Lung (tissue), 12 donors: ENCODE measurements around the gene RANBP17. TPM values are rescaled to one million over a fixed set of nuclear protein-coding genes. Genes with fewer than 3 reads are reported as not detected.

Experiments used
- ATAC-seq: fragments of 200-7000 bp; cut with Tn5 transposase; one replicate; pipeline ENCODE4 v1.9.1; 2020; ENCODE audit warnings: moderate number of reproducible peaks; ENCODE audit not compliant: insufficient read depth, low FRiP score
- DNase-seq, 3 donors: peaks; one replicate each; pipeline ENCODE4 v3.0.0-alpha.2; 2013 to 2017
- H3K27ac ChIP-seq, 2 donors: one replicate each; pipeline ENCODE4 v1.5.1; 2013; ENCODE audit warnings: mild to moderate bottlenecking in 2 of 2, moderate library complexity in 2 of 2, control low read depth in 1 of 2, inconsistent platforms in 1 of 2, low read depth in 1 of 2, low read length in 1 of 2
- H3K27me3 ChIP-seq, 3 donors: one replicate each; pipeline ENCODE4 v1.5.1; 2013; ENCODE audit warnings: low read length in 2 of 3; ENCODE audit not compliant: control insufficient read depth in 3 of 3, insufficient read depth in 3 of 3
- H3K36me3 ChIP-seq, 4 donors: one replicate each; pipeline ENCODE4 v1.5.1; 2013; ENCODE audit warnings: low read length in 4 of 4, mild to moderate bottlenecking in 1 of 4, moderate library complexity in 1 of 4; ENCODE audit not compliant: control insufficient read depth in 4 of 4, insufficient read depth in 4 of 4
- H3K4me1 ChIP-seq, 5 donors: one replicate each; pipeline ENCODE4 v1.5.1; 2013; ENCODE audit warnings: low read length in 5 of 5, mild to moderate bottlenecking in 2 of 5, moderate library complexity in 1 of 5; ENCODE audit not compliant: control insufficient read depth in 5 of 5, insufficient read depth in 5 of 5
- H3K4me3 ChIP-seq: one replicate; pipeline ENCODE4 v1.5.1; 2013; ENCODE audit warnings: mild to moderate bottlenecking, control low read depth, moderate library complexity
- H3K9ac ChIP-seq, 2 donors: one replicate each; pipeline ENCODE4 v1.5.1; 2013; ENCODE audit warnings: low read length in 2 of 2, control low read depth in 1 of 2; ENCODE audit not compliant: insufficient read depth in 1 of 2
- H3K9me3 ChIP-seq, 4 donors: one replicate each; pipeline ENCODE4 v1.5.1; 2013; ENCODE audit warnings: low read length in 3 of 4, mild to moderate bottlenecking in 1 of 4, moderate library complexity in 1 of 4; ENCODE audit not compliant: control insufficient read depth in 4 of 4, insufficient read depth in 3 of 4
- WGBS, 2 donors: extraction: QIAGEN DNeasy Blood & Tissue Kit; methylation state at CpG; one replicate each; pipeline ENCODE4 v1.1.7; 2013; 5-methylcytosine and 5-hydroxymethylcytosine counted together
- polyA plus RNA-seq, 2 donors: library from polyadenylated mRNA; stranded (reverse); fragments of 200-250 nt; gene quantifications; one replicate each; pipeline ENCODE4 v1.2.1, GENCODE V29; 2013
- total RNA-seq, 2 donors: library from RNA; depleted of rRNA in 1 of 2; stranded (reverse); fragments of >200 nt in 1 of 2; gene quantifications; one replicate each; pipeline ENCODE4 v1.2.1, GENCODE V29; 2014 to 2021
- TF ChIP-seq, protein P1 (sequence below): IDR thresholded peaks from 2 replicates; pipeline ENCODE4 v1.5.1; 2012; ENCODE audit warnings: mild to moderate bottlenecking; ENCODE audit errors: control extremely low read depth, extremely low read depth
- donor health status: control.
- donor health status: control.
- donor health status: Bipolar disorder and iron deficiency.
- donor health status: healthy.
- donor health status: DM: yes; HTN: yes; CAD: no.

The RANBP17 gene
- total and polyA plus RNA-seq, 4 donors, result 1.8 to 130 (median 11.0) TPM

DNA sequence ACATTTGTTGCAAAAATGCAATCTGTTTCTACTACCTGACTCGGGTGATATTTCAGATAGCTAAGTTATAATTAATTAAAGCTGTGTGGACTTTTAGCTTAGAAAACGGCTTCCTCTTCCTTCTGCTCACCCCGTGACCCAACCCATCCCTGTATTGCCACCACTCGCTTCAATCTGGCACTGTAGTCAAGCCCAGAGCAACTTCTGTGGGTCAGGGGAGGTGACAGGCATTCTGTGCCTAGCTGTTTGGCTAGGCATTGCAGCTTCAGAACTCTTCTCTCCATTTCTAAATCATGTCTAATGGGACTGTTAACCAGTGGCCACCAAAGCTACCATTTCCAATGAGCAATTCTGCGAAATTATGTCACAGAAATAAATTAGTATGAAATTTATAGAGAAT lies 267.5 kb downstream of the RANBP17 start:
- Histone ChIP-seq H3K27me3 (no peaks in the 10 kb centered on the region), H3K9ac (no peak overlapping the region), H3K9me3 (no peaks in the 10 kb centered on the region), H3K4me1 (no peaks in the 10 kb centered on the region), H3K36me3 (no peaks in the 10 kb centered on the region), H3K27ac (no peak overlapping the region), H3K4me3 (no peak overlapping the region)
- DNase-seq, result no peak
- TF ChIP-seq, protein P1, sequence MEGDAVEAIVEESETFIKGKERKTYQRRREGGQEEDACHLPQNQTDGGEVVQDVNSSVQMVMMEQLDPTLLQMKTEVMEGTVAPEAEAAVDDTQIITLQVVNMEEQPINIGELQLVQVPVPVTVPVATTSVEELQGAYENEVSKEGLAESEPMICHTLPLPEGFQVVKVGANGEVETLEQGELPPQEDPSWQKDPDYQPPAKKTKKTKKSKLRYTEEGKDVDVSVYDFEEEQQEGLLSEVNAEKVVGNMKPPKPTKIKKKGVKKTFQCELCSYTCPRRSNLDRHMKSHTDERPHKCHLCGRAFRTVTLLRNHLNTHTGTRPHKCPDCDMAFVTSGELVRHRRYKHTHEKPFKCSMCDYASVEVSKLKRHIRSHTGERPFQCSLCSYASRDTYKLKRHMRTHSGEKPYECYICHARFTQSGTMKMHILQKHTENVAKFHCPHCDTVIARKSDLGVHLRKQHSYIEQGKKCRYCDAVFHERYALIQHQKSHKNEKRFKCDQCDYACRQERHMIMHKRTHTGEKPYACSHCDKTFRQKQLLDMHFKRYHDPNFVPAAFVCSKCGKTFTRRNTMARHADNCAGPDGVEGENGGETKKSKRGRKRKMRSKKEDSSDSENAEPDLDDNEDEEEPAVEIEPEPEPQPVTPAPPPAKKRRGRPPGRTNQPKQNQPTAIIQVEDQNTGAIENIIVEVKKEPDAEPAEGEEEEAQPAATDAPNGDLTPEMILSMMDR, result no peak
- ATAC-seq, result no peak
- 75 to 79% methylated on average over 5 of the region's 5 CpGs for WGBS, 2 donors

DNA sequence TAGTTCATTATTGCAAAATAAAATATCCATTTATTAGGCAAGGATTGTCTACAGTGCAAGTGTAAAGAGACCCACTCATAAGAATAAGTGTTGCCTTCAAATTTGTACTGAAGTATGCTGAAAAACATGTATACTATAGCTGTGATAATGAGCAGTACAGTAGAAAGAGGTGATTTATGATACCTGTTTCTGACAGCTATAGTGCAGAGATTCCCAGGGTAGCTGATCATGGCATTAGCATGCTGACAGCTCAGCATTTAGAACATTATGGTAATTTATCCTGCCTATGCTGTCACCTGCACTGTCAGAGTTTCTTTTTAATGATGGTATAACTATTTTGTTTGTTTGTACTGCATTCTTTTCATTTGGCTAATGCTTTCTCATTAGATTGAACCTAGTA lies 269.7 kb downstream of the RANBP17 start:
- H3K4me3 ChIP-seq, result no peak overlapping the region

DNA sequence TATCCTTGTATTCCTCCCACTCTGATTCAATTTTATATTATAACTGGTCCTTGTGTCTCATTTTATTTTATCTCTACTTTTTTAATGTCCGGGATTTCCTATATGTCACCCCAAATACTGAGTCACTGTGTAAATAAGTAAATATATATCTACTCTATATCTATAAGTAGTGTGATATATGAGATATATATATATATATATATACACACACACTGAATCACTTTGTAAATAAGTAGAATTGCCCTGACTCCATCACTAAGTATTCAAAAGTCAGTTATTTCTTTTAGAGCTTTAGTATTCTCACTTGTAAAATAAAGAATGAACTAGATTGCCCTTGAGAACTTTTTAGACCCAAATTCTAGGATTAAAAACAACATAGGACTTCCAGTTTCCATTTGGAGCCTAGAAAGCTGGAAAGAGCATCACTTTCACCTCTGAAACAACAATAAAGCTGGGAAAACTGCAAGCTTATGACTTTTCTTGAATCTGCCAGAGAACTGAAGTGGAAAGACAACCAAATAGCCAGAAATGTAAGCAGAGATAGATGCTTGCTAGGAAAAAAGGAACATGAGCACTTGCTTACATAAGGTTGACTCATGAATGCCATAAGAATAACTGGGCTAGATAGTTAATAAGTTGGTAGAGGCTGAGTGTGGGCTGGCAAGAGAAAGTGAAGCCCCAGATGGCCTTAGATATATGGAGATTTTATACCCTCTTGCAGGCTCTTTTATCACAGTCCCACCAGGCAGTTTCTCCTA lies 276.1 kb downstream of the RANBP17 start:
- WGBS, 2 donors, result 92 to 98% methylated on average over 1 of the region's 1 CpG
- no peaks in the 10 kb centered on the region for H3K36me3 ChIP-seq
- DNase-seq, result no peak
- ATAC-seq, result no peak
- H3K27ac ChIP-seq, result no peak overlapping the region
- no peaks in the 10 kb centered on the region for H3K4me1 ChIP-seq
- no peak overlapping the region for H3K4me3 ChIP-seq
- H3K9ac ChIP-seq, result no peak overlapping the region
- no peaks in the 10 kb centered on the region for H3K9me3 ChIP-seq
- TF ChIP-seq, protein P1, result no peak
- H3K27me3 ChIP-seq, result no peaks in the 10 kb centered on the region

More for the DNA sequence above, 269.7 kb downstream of the RANBP17 start:
- Histone ChIP-seq H3K9me3 (no peaks in the 10 kb centered on the region), H3K27me3 (no peaks in the 10 kb centered on the region), H3K27ac (no peak overlapping the region), H3K9ac (no peak overlapping the region), H3K4me1 (no peaks in the 10 kb centered on the region), H3K36me3 (no peaks in the 10 kb centered on the region)
- ATAC-seq (no peak), DNase-seq (no peak)
- TF ChIP-seq, protein P1, result no peak

DNA sequence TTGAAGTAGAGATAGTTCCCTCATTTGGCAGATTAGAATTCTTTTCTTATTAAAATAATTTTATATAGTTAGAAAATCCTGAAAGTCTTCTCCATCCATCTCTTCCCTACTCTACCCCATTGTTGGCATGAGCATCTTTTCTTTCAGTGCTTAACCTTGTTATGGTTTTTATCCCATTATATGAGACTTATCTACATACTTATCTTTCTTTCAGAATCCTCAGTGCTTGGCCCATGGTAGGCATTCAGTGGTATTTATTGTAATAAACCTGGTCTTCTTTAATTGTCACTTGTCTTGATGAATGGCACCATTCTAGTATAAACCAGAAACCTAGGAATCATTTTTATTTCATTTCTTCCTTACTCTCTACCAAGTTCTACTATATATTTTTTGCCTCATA lies 277.4 kb downstream of the RANBP17 start:
- Histone ChIP-seq H3K4me3 (no peak overlapping the region), H3K27me3 (no peaks in the 10 kb centered on the region), H3K9ac (no peak overlapping the region), H3K27ac (no peak overlapping the region), H3K9me3 (no peaks in the 10 kb centered on the region), H3K36me3 (no peaks in the 10 kb centered on the region), H3K4me1 (no peaks in the 10 kb centered on the region)
- ATAC-seq, result no peak
- TF ChIP-seq, protein P1, result no peak
- DNase-seq, result no peak
